HG02973 (cell line): ENCODE measurements around the gene MN1.

Experiments used
- ATAC-seq: cut with Tn5 transposase; IDR thresholded peaks from one replicate; pipeline ENCODE4 v1.9.1; 2021; ENCODE audit warnings: moderate library complexity; ENCODE audit not compliant: unreplicated experiment

The MN1 gene

GRCh38 chr22:27786291-27786932, 15.1 kb downstream of the MN1 start:
- no peak for ATAC-seq

DNA sequence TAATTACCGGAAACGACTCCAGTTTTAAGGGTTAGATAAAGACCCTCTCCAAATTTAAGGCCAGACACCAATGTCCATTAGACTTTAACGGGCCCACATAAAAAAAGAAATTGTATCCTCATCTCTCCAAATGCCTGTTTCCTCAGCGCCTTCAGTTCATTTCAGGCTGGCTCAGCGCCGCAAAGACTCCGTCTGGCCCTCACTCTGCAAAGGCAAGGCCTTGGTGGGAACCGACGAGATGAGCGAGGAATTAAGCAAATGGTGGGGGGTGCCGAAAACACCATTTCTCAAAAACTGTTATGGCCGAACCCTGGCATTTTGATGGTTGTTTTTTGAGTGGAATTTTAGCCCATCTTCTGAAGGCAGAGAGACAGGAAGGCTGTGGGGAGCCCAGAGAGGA, 15.7 kb downstream of the MN1 start:
- ATAC-seq, result no peak

DNA sequence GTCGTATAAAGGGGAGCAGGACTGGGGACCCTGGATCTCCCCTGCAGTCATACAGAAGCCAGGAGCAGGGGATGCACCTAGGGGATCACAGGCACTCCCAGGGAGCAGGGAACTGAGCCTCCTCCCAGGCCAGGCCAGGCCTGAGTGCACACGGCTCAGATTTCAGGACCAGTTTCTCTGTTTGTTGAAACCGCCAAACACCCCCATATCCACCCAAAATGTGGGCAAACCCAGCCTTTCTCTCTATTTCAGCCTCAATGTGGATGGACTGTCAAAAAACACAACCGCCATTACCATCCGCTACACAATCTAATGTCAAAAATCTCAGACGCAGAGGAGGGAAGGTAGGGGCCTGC, 17.5 kb downstream of the MN1 start:
- ATAC-seq, result no peak

DNA sequence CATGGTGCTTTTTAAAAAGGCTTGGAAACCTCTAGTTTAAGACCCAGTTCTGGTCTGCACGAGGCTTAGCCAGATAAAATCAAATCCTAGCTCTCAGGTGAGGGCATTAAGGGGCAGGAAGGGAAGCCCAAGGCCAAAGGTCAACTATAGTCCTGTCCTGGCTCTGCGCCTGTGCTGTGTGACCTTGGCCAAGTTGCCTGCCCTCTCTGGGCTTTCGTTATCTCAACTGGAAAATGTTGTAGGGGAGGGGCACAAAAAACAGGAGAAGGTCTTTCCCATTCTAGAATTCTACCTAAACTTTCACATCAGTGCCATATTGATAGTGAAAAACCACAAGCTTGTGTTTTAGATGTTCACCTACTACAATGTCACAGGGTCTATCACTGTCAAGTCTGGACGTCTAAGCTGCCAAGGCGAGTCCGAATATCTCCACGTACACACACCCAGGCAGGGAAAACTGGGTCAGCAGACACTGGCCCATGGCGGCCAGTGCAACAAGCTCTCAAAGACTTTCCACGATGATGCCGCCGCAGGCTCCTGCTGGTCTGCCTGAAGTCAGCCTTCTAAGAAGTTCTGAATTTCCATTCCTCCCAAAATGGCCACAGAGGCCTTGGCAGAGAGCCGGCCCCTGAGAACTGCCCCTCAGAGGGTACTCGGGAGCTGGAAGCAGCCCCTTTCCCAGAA, 18.0 kb downstream of the MN1 start:
- ATAC-seq, result no peak

DNA sequence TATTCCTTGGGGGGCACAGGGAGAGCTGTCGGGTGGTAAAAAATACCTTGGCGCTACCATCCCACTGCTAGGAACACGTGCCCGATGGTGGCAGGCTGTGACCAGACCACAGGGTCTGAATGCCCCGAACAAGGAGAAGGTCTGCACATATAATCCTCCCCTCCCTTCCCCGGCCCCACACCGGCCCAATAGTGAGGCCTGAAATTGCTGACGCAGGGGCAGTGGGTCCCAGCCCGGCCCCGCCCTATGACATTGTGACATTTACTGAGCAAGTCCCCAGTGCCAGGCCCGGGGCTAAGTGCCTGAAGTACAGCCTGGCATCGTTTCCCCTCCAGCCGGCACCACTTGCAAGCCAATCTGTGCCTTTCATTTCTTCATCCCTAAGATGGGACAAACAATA, 19.5 kb downstream of the MN1 start:
- no peak for ATAC-seq

DNA sequence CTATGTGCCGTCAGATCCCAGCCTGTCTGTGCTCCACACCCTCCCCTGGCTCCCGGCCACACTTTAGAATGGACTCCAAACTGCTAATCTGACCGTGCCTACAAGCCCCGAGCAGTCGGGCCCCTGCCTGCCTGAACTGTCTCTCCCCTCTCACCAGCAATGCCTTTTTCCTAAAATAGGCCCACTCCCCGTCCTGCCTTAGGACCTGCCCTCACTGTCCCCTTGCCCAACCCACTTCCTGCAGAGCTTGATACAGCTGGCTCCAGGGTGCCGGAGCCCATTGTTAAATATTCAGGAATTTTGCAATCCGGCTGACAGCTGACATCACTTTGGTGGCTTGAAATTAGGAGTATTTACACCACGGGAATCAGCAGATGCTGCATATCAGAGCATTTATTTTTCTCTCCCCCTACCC, 21.4 kb downstream of the MN1 start:
- no peak for ATAC-seq

GRCh38 chr22:27779643-27780042, 21.9 kb downstream of the MN1 start:
- ATAC-seq, result no peak

DNA sequence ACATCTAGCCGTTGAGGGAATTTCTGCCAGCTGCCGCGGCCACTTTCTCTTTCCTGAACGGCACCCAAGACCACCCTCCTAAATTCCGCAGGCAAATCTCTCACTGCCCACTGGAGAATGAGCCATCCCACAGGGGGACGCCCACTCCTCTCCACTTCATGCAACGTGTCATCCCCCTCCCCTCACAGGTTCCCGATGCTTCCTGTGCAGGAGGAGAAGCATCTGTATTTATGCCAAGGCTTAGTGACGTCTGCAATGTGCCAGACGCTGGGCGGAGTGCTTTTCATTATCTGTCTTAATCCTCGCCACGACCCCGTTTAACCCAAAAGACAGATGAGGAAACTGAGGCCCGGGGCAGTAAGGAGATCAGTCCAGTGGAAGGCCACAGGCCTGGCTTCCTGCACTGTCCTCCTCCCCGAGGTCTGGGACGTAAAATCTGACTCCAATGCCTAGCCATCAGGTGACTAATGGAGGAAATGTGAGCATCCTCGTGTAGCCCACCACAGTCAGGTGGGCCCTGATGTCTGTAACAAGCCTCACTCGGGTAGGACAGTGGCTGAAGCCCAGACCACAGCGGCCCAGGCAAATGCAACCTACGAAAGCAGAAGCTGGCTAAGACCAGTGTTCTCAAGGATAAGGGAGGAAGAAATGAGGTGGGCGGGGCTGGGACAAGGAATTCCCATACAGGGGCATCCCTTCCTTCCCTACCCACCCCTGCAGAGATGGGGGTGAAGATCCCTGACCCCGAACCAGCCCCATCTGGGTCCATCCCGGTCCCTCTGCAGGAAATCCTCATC, 23.1 kb downstream of the MN1 start:
- no peak for ATAC-seq

GRCh38 chr22:27777128-27777527, 24.4 kb downstream of the MN1 start:
- ATAC-seq, result no peak

- ATAC-seq, result no peak
Observed at GRCh38 chr22:27776650-27776958, 25.0 kb downstream of the MN1 start.

- ATAC-seq, result no peak
Observed at GRCh38 chr22:27775758-27776649, 25.6 kb downstream of the MN1 start.

GRCh38 chr22:27775087-27775698, 26.4 kb downstream of the MN1 start:
- no peak for ATAC-seq

DNA sequence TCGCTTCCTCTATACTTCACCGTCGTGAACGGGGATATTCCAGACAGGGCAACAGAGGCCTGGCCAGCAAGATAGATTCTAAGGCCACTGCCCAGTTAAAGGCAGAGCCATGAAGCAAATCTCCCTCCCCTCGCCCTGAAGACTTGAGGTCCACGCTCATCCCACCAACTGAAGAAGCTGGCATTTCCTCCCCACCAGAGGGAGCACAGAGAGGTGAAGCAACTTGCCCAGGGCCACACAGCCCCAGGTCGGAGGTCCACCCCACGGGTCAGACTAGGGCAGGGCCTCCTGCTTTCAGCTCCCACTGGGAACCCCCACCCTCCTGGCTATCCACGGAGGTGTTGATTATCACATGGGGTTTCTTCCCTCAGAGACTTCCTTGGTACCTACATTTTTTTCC, 27.4 kb downstream of the MN1 start:
- no peak for ATAC-seq

GRCh38 chr22:27772984-27773498, 28.5 kb downstream of the MN1 start:
- ATAC-seq, result no peak

- no peak for ATAC-seq
Observed at GRCh38 chr22:27772081-27772983, 29.2 kb downstream of the MN1 start.

GRCh38 chr22:27771637-27772036, 29.9 kb downstream of the MN1 start:
- no peak for ATAC-seq

DNA sequence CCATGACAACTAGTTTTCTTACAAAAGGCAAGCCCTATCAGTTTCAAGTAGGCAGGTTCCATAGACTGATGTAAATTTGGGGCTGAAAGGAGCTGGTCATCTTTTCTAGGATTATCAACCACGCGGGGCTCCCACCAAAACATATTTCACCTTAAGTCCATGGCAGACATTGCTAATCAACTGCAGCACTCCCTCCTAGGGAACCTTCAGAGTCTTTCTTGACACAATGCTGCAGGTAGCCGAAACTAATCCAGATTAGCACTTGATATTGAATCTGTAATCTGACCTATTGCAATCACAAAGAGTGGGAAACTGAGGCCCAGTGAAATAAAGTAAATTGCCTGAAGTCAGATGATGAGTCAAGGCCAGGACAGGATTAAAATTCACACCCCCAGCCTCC, 32.5 kb downstream of the MN1 start:
- no peak for ATAC-seq

DNA sequence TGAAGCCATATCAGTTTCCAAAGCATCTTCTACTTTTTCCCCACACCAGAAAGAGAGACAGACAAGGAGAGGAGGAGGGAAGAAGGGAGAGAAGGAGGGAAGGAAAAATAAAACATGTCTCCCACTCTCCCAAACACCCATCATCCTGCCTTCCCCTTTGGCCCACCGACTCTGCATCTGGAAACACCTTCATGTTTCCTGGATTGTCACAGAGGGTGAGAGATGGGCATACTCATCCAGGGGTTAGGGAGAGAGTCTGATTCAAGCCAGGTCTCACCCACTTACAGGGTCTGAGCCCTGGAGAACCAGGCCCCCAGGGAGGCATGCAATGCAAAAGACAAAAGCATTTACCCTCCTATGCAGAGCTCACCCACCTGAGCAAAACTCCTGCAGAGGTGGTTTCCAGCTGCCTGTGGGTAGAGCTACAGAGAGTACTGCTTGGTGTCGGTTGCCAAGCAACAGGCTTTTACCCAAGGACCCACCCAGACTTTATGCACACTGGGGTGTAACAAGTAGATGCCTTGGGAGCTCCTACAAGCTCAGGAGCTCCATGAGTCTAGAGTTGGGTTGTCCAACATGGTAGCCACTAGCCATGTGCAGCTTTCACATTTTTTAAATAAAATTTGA, 33.4 kb downstream of the MN1 start:
- no peak for ATAC-seq

DNA sequence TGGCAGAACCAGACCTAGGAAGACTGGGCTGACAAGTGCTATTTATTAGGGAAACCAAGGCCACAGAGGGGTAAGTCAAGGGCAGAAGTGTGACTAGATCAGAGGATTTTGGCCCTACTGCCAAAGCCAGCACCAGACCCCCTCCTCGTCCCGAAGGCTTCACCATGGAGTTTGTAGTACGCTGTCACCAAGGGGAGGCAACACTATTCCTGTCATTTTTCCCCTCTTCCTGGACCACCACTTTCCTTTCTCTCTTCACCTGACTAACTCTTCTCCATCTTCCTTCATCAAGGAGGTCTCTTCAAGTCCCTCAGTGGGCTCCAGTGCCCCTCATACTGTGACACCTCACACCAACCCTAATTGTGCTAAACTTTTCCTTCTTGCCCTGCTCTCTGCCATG, 34.9 kb downstream of the MN1 start:
- ATAC-seq, result no peak
